Common myeloid progenitor, CD34-positive (primary cell): ENCODE results near the gene LY9.

Experiments used
- CTCF ChIA-PET: fragments of 350-600 bp; sonication (Branson Sonifier 250); formaldehyde crosslinking; loops from one replicate; lab custom pipeline; 2021; ENCODE audit warnings: antibody characterized with exemption; lab: Charles Lee
- POLR2A ChIA-PET: fragments of 350-600 bp; sonication (Branson Sonifier 250); formaldehyde crosslinking; loops from one replicate; lab custom pipeline; 2021; ENCODE audit warnings: antibody characterized with exemption; lab: Charles Lee
- DNase-seq, 3 donors: peaks; one replicate each; pipeline versions ENCODE4 v3.0.0 to v3.0.0-alpha.2; 2013
- H3K27ac ChIP-seq, 2 experiments: 1 replicate in 1 of 2; 2 replicates in 1 of 2; pipeline ENCODE4 v1.7.0; 2013; ENCODE audit warnings: inconsistent platforms in 2 of 2, low read length in 2 of 2, mild to moderate bottlenecking in 2 of 2, low read depth in 1 of 2, moderate library complexity in 1 of 2; ENCODE audit not compliant: severe bottlenecking in 2 of 2, insufficient read depth in 1 of 2, poor library complexity in 1 of 2
- H3K27me3 ChIP-seq, 5 experiments: replicated peaks in 2 of 5; 1 replicate in 3 of 5; 2 replicates in 2 of 5; pipeline versions ENCODE4 v1.6.1 to v1.7.0; 2013; ENCODE audit warnings: low read length in 4 of 5, mild to moderate bottlenecking in 2 of 5, moderate library complexity in 2 of 5, inconsistent platforms in 1 of 5; ENCODE audit not compliant: insufficient read depth in 5 of 5, control insufficient read depth in 4 of 5
- H3K36me3 ChIP-seq, 4 experiments: 1 replicate in 2 of 4; 2 replicates in 2 of 4; pipeline versions ENCODE4 v1.6.1 to v1.7.0; 2013; ENCODE audit warnings: low read length in 3 of 4, control low read depth in 1 of 4, mild to moderate bottlenecking in 1 of 4; ENCODE audit not compliant: control insufficient read depth in 4 of 4, insufficient read depth in 4 of 4
- H3K4me1 ChIP-seq, 4 experiments: 1 replicate in 3 of 4; 2 replicates in 1 of 4; pipeline versions ENCODE4 v1.6.1 to v1.7.1; 2013; ENCODE audit warnings: low read length in 3 of 4, mild to moderate bottlenecking in 3 of 4, control low read depth in 1 of 4, inconsistent platforms in 1 of 4, moderate library complexity in 1 of 4; ENCODE audit not compliant: control insufficient read depth in 4 of 4, insufficient read depth in 4 of 4; ENCODE audit errors: control extremely low read depth in 1 of 4
- H3K4me3 ChIP-seq, 7 experiments: 1 replicate in 4 of 7; 2 replicates in 3 of 7; pipeline versions ENCODE4 v1.5.1 to v1.7.0; 2013; ENCODE audit warnings: mild to moderate bottlenecking in 7 of 7, low read length in 6 of 7, moderate library complexity in 6 of 7, inconsistent platforms in 2 of 7, low read depth in 2 of 7, control low read depth in 1 of 7; ENCODE audit not compliant: insufficient read depth in 4 of 7, control insufficient read depth in 1 of 7; ENCODE audit errors: extremely low read depth in 1 of 7
- H3K9me3 ChIP-seq, 5 experiments: 1 replicate in 4 of 5; 2 replicates in 1 of 5; pipeline versions ENCODE4 v1.6.1 to v1.7.1; 2013; ENCODE audit warnings: low read length in 4 of 5, mild to moderate bottlenecking in 2 of 5, inconsistent platforms in 1 of 5, low read depth in 1 of 5, moderate library complexity in 1 of 5; ENCODE audit not compliant: control insufficient read depth in 4 of 5, insufficient read depth in 2 of 5; ENCODE audit errors: control extremely low read depth in 1 of 5
- WGBS: methylation state at CpG from one replicate; pipeline ENCODE4 v1.1.5; 2013; ENCODE audit not compliant: insufficient coverage; 5-methylcytosine and 5-hydroxymethylcytosine counted together

The LY9 gene

DNA sequence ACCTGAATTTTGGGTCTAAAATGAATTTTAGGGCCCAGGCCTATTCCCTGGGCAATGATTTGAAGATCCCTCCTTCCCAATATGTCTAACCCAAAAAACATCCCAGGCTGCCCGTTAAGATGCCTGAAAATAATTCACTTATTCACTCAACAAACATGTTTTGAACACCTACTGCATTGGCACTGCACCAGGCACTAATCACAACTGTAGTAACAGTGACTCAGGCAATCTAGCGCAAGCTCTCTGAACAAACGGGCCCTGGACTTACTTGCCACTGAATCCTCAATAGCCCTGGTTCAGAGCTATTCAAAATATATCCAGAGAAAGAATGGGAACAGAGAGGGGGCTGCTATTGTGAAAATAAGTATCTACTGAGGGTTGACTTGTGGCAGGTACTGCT lies 62.5 kb downstream of the LY9 start:
- CTCF ChIA-PET = interaction anchor here (0.7 to 21.5 kb wide), 4 partner anchors 15 to 93 kb away, joined by 3 to 385 read pairs (median 4); no protein-coding TSS in a partner anchor
- H3K36me3 ChIP-seq = peaks cover 0 to 15% (median 9%) of the 10 kb centered on the region in 4 experiments
- POLR2A ChIA-PET = no interaction called here
- H3K27me3 ChIP-seq = no peaks in the 10 kb centered on the region
- peak overlapping the region in 3 of 7 experiments; percentile 1 to 22 (median 12) for H3K4me3 ChIP-seq
- H3K4me1 ChIP-seq = peaks cover 39 to 99% (median 89%) of the 10 kb centered on the region in 4 experiments
- DNase-seq = peak in 1 of 3 donors; percentile 45
- 84% methylated on average over 2 of the region's 3 CpGs for whole genome bisulfite sequencing
- H3K9me3 ChIP-seq = no peaks in the 10 kb centered on the region
- H3K27ac ChIP-seq = peak overlapping the region; percentile 16 to 36

DNA sequence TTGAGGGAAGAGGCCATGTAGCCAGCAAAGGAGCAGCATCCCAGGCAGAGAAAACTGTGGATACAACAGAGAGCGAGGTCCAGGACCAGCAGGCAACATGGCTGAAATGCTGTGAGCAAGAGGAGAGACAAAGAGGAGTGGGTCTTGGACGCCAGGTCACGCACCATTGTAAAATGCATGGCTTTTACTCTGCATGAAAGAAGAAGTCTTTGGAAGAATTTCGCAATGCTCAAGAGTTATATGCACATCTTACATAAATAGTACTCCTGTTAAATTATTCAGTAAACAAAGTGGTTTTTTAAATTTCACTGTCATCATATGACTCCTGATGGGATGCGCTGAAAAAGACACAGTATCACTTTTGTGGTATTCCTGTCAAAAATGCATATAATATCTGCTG lies 63.2 kb downstream of the LY9 start:
- Histone ChIP-seq H3K27ac (peak overlapping the region in 1 of 2 experiments; percentile 36), H3K9me3 (no peaks in the 10 kb centered on the region), H3K4me3 (peak overlapping the region in 2 of 7 experiments; percentile 1 to 12), H3K27me3 (no peaks in the 10 kb centered on the region), H3K36me3 (peaks cover 0 to 12% (median 5%) of the 10 kb centered on the region in 4 experiments), H3K4me1 (peaks cover 39 to 100% (median 91%) of the 10 kb centered on the region in 4 experiments)
- POLR2A ChIA-PET = no interaction called here
- 100% methylated on average over 1 of the region's 5 CpGs for WGBS
- CTCF ChIA-PET = interaction anchor here (1.5 to 21.5 kb wide), 2 partner anchors 16 to 18 kb away, joined by 4 to 385 read pairs; no protein-coding TSS in a partner anchor
- peak in 1 of 3 donors; percentile 49 for DNase-seq

DNA sequence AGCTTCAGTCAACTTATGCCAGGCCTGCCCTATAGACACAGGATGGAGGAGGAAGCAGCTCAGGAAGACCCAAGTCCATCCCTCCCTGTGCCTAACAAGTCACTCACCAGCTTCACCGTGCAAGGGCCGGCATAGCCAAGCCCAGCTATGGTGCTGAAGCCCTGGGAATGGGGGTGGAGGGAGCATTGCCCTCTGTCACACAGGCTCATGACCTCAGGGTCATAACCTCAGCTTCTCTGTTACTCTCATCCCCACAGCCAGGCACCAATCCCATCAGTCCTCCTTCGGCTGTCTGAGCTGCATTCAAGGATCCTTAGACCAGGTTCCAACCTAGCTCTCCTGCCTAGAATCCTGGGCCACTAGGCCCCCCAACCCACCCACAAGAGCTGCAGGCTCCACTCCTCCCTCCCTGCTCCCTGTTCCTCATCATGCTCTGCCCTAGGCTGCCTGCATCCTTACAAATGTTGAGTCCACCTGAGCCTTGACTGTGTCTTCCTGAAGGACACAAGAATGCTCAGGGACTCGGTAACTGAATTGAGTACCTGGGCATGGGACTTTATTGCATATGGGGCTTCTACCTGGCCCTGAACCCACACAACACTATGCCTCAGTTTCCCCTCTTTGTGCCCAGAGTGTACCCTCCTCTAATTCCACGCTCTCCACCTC lies 65.0 kb downstream of the LY9 start:
- POLR2A ChIA-PET = interaction anchor here (3.2 to 3.4 kb wide), 2 partner anchors 17 to 23 kb away, joined by 16 to 17 read pairs; no protein-coding TSS in a partner anchor
- 52% methylated on average over 5 of the region's 5 CpGs for WGBS

GRCh38 chr1:160862203-160863060 lies 66.5 kb downstream of the LY9 start, which contains the start of gene CD244:
Gene CD244, minus strand, starts transcription at chr1:160862887. Its CDS starts 210 bp downstream, at chr1:160862677.
- 2% methylated on average over 9 of the region's 12 CpGs for WGBS
- CTCF ChIA-PET = interaction anchor here (0.8 to 21.5 kb wide), 6 partner anchors 12 to 88 kb away, joined by 3 to 385 read pairs (median 12); no protein-coding TSS in a partner anchor
- Histone ChIP-seq H3K36me3 (peaks cover 0 to 7% (median 2%) of the 10 kb centered on the region in 4 experiments), H3K4me3 (peak within 1 kb of the TSS; percentile 19 to 74 (median 64)), H3K27ac (peak within 1 kb of the TSS; percentile 71 to 89), H3K27me3 (no peaks in the 10 kb centered on the region), H3K4me1 (peaks cover 22 to 72% (median 68%) of the 10 kb centered on the region in 4 experiments), H3K9me3 (peaks cover 0 to 2% (median 0%) of the 10 kb centered on the region in 5 experiments)
- POLR2A ChIA-PET = interaction anchor here (0.6 to 3.4 kb wide), 6 partner anchors 9 to 151 kb away, joined by 3 to 17 read pairs (median 6); no protein-coding TSS in a partner anchor
- peak; percentile 89 to 99 (median 98) for DNase-seq

More for the DNA sequence above, 65.0 kb downstream of the LY9 start:
- Histone ChIP-seq H3K4me3 (peak overlapping the region; percentile 23 to 74 (median 55)), H3K4me1 (peaks cover 35 to 86% (median 79%) of the 10 kb centered on the region in 4 experiments), H3K27ac (peak overlapping the region; percentile 56 to 76), H3K27me3 (no peaks in the 10 kb centered on the region), H3K36me3 (peaks cover 0 to 8% (median 2%) of the 10 kb centered on the region in 4 experiments), H3K9me3 (no peaks in the 10 kb centered on the region)
- no peak for DNase-seq
- CTCF ChIA-PET = interaction anchor here (1.0 to 21.5 kb wide), 4 partner anchors 13 to 90 kb away, joined by 5 to 385 read pairs (median 12); no protein-coding TSS in a partner anchor

- WGBS = 61% methylated on average over 8 of the region's 11 CpGs
Observed at GRCh38 chr1:160863061-160863773, 67.2 kb downstream of the LY9 start.

DNA sequence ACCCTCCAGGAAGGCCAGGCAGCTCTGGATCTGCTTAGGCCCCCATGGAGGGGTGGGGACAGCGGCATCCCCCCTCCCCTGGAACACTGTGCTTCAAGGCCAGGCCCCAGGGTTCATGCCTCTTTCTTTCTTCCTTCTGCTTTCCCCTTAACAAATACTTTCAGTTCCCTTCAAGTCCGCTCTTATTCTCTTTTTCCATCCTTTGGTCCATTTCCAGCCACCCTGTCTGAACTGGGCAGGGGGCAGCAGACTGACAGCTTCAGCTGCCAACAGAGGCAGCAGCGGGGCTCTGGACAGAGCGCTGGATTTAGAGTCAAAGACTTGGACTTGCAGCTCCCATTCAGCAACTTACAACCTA lies 67.8 kb downstream of the LY9 start:
- H3K27ac ChIP-seq = peak overlapping the region in 1 of 2 experiments; percentile 89
- peaks cover 0 to 5% (median under 1%) of the 10 kb centered on the region in 4 experiments for H3K36me3 ChIP-seq
- no peaks in the 10 kb centered on the region for H3K27me3 ChIP-seq
- DNase-seq = peak in 2 of 3 donors; percentile 63
- H3K4me1 ChIP-seq = peaks cover 19 to 72% (median 64%) of the 10 kb centered on the region in 4 experiments
- ChIA-PET CTCF (interaction anchor here (1.3 to 21.5 kb wide), 4 partner anchors 9 to 20 kb away, joined by 3 to 385 read pairs (median 20); no protein-coding TSS in a partner anchor), POLR2A (interaction anchor here (1.2 to 3.4 kb wide), 3 partner anchors 9 to 26 kb away, joined by 5 to 17 read pairs (median 16); no protein-coding TSS in a partner anchor)
- H3K9me3 ChIP-seq = peaks cover 0 to 2% (median 0%) of the 10 kb centered on the region in 5 experiments
- H3K4me3 ChIP-seq = peak overlapping the region in 1 of 7 experiments; percentile 19
- WGBS = 53% methylated on average over 2 of the region's 4 CpGs

More at GRCh38 chr1:160863061-160863773, 67.2 kb downstream of the LY9 start:
- POLR2A ChIA-PET = interaction anchor here (0.9 to 3.4 kb wide), 5 partner anchors 8 to 26 kb away, joined by 5 to 17 read pairs (median 7); no protein-coding TSS in a partner anchor
- Histone ChIP-seq H3K4me1 (peaks cover 19 to 72% (median 68%) of the 10 kb centered on the region in 4 experiments), H3K27ac (peak overlapping the region; percentile 71 to 89), H3K36me3 (peaks cover 0 to 5% (median 2%) of the 10 kb centered on the region in 4 experiments), H3K27me3 (no peaks in the 10 kb centered on the region), H3K4me3 (peak overlapping the region in 4 of 7 experiments; percentile 62 to 74 (median 71)), H3K9me3 (peaks cover 0 to 2% (median 0%) of the 10 kb centered on the region in 5 experiments)
- peak in 2 of 3 donors; percentile 43 to 56 for DNase-seq
- CTCF ChIA-PET = interaction anchor here (0.9 to 21.5 kb wide), 6 partner anchors 8 to 88 kb away, joined by 3 to 385 read pairs (median 12); no protein-coding TSS in a partner anchor
